DOHH2 (cell line): ENCODE measurements around the gene STON2.

ENCODE experiments used
- CTCF ChIP-seq: fragments of 200-600 bp; sonication (generic); IDR thresholded peaks from one replicate; pipeline ENCODE4 v1.5.1; 2014; ENCODE audit warnings: antibody characterized with exemption, mild to moderate bottlenecking, low read depth, low read length; ENCODE audit not compliant: poor library complexity, severe bottlenecking
- EZH2phosphoT487 ChIP-seq: fragments of 200-600 bp; sonication (generic); IDR thresholded peaks from 2 replicates; pipeline ENCODE4 v1.6.1; 2017; ENCODE audit warnings: borderline replicate concordance, mild to moderate bottlenecking, antibody characterized with exemption, low read length, moderate library complexity, mixed read lengths

GRCh38 chr14:81394739-81395138 lies 5.4 kb downstream of the STON2 start:
- TF ChIP-seq CTCF: no peak
- no peak for TF ChIP-seq EZH2phosphoT487
